ENCODE data around the gene PCDHGC4. TPM values are rescaled to one million over a fixed set of nuclear protein-coding genes. Genes with fewer than 3 reads are reported as not detected.
A peak's percentile ranks its signal among the peaks of the same experiment; 100 is the strongest.

The PCDHGC4 gene
- total RNA-seq, 1 donor from 2014 or later, result 1.8 TPM

DNA sequence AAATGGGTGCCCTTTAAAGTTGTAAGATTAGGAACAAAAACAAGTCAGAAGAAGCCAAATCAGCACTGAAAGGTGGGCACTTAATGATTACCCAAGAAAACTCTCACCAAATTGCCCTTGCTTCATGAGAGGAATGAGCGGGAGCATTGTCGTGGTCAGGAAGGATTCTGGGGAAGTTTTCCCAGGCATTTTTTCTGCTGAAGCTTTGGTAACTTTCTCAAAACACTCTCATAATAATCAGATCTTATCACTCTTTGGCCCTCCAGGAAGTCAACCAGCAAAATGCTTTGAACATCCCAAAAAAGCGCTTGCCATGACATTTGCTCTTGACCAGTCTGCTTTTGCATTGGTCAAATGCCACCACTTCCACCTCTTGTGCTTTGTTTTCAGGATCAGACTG, 19.5 kb upstream of the PCDHGC4 start:
- intact Hi-C loops (cut with micrococcal nuclease), result no loop called here
- TF ChIP-seq CTCF (IDR thresholded peaks at IDR 0.05; ENCODE audit: borderline replicate concordance), result no peak
- Histone ChIP-seq H3K9me3 (replicated peaks) (peaks cover 10% of the 10 kb centered on the region), H3K27ac (replicated peaks) (no peak overlapping the region), H3K27me3 (ENCODE audit: low read depth) (no peaks in the 10 kb centered on the region), H3K4me1 (no peaks in the 10 kb centered on the region), H3K4me3 (no peak overlapping the region), H3K36me3 (peaks cover 15% of the 10 kb centered on the region)
- no peak for DNase-seq

- no peaks in the 10 kb centered on the region for H3K27me3 ChIP-seq (ENCODE audit: low read depth)
- intact Hi-C loops (cut with micrococcal nuclease), result no loop called here
- no peaks in the 10 kb centered on the region for H3K36me3 ChIP-seq
- H3K9me3 ChIP-seq (replicated peaks), result no peaks in the 10 kb centered on the region
- H3K4me1 ChIP-seq, result peaks cover 52% of the 10 kb centered on the region
- peak; percentile 47 for TF ChIP-seq CTCF (IDR thresholded peaks at IDR 0.05; ENCODE audit: borderline replicate concordance)
- peak within 1 kb of the TSS; percentile 91 for H3K27ac ChIP-seq (replicated peaks)
- H3K4me3 ChIP-seq, result peak within 1 kb of the TSS; percentile 73
- peak; percentile 92 for DNase-seq
Observed at GRCh38 chr5:141475625-141476131, 9.2 kb upstream of the PCDHGC4 start, which contains the start of gene PCDHGC3. Gene PCDHGC3 (plus strand): TSS chr5:141475966. CDS start chr5:141476117, 151 bp downstream.

- peak; percentile 64 for DNase-seq
- Histone ChIP-seq H3K4me1 (peaks cover 59% of the 10 kb centered on the region), H3K9me3 (replicated peaks) (no peaks in the 10 kb centered on the region), H3K4me3 (peak overlapping the region; percentile 73), H3K36me3 (no peaks in the 10 kb centered on the region), H3K27me3 (ENCODE audit: low read depth) (no peaks in the 10 kb centered on the region), H3K27ac (replicated peaks) (peak overlapping the region; percentile 91)
- intact Hi-C loops (cut with micrococcal nuclease), result no loop called here
- TF ChIP-seq CTCF (IDR thresholded peaks at IDR 0.05; ENCODE audit: borderline replicate concordance), result no peak
Observed at GRCh38 chr5:141476132-141476911, 8.5 kb upstream of the PCDHGC4 start.

GRCh38 chr5:141477044-141477575, 7.7 kb upstream of the PCDHGC4 start:
- no peak for DNase-seq
- Histone ChIP-seq H3K9me3 (replicated peaks) (no peaks in the 10 kb centered on the region), H3K27ac (replicated peaks) (peak overlapping the region; percentile 91), H3K4me1 (peaks cover 62% of the 10 kb centered on the region), H3K27me3 (ENCODE audit: low read depth) (no peaks in the 10 kb centered on the region), H3K36me3 (no peaks in the 10 kb centered on the region), H3K4me3 (peak overlapping the region; percentile 73)
- intact Hi-C loops (cut with micrococcal nuclease), result no loop called here
- no peak for TF ChIP-seq CTCF (IDR thresholded peaks at IDR 0.05; ENCODE audit: borderline replicate concordance)

DNA sequence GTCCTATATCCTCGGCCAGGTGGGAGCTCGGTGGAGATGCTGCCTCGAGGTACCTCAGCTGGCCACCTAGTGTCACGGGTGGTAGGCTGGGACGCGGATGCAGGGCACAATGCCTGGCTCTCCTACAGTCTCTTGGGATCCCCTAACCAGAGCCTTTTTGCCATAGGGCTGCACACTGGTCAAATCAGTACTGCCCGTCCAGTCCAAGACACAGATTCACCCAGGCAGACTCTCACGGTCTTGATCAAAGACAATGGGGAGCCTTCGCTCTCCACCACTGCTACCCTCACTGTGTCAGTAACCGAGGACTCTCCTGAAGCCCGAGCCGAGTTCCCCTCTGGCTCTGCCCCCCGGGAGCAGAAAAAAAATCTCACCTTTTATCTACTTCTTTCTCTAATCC, 7.0 kb upstream of the PCDHGC4 start:
- Histone ChIP-seq H3K9me3 (replicated peaks) (no peaks in the 10 kb centered on the region), H3K27me3 (ENCODE audit: low read depth) (no peaks in the 10 kb centered on the region), H3K4me3 (peak overlapping the region; percentile 73), H3K27ac (replicated peaks) (no peak overlapping the region), H3K36me3 (no peaks in the 10 kb centered on the region), H3K4me1 (peaks cover 64% of the 10 kb centered on the region)
- no peak for TF ChIP-seq CTCF (IDR thresholded peaks at IDR 0.05; ENCODE audit: borderline replicate concordance)
- intact Hi-C loops (cut with micrococcal nuclease), result no loop called here
- no peak for DNase-seq
